Transverse colon (tissue), 4 donors: ENCODE measurements around the gene DPP10. TPM values are rescaled to one million over a fixed set of nuclear protein-coding genes. Genes with fewer than 3 reads are reported as not detected.

Experiments
- DNase-seq: peaks from one replicate; pipeline ENCODE4 v3.0.0-alpha.2; 2019
- H3K27ac ChIP-seq, 4 donors: fragments of 200-600 bp; sonication (generic); 2 replicates each; pipeline ENCODE4 v1.5.1; 2016 to 2018; ENCODE audit warnings: inconsistent platforms in 4 of 4
- H3K27me3 ChIP-seq: fragments of 200-600 bp; sonication (generic); 2 replicates; pipeline ENCODE4 v1.5.1; 2017; ENCODE audit warnings: inconsistent platforms
- H3K36me3 ChIP-seq, 4 donors: fragments of 200-600 bp; sonication (generic); 2 replicates each; pipeline ENCODE4 v1.5.1; 2017 to 2019; ENCODE audit warnings: inconsistent platforms in 4 of 4
- H3K4me1 ChIP-seq, 4 donors: fragments of 200-600 bp; sonication (generic); 2 replicates each; pipeline ENCODE4 v1.5.1; 2017 to 2020; ENCODE audit warnings: inconsistent platforms in 4 of 4
- H3K4me3 ChIP-seq, 4 donors: fragments of 200-600 bp; sonication (generic); 1 replicate in 1 of 4; 2 replicates in 3 of 4; pipeline versions ENCODE4 v1.5.1 to v1.6.1; 2017 to 2019; ENCODE audit warnings: inconsistent platforms in 4 of 4
- H3K9me3 ChIP-seq, 2 donors: fragments of 200-600 bp; sonication (generic); 2 replicates each; pipeline ENCODE4 v1.5.1; 2017 to 2019; ENCODE audit warnings: inconsistent platforms in 2 of 2
- EP300 ChIP-seq: sonication (generic); formaldehyde crosslinking; IDR thresholded peaks from one replicate; pipeline ENCODE4 v1.6.1; 2017; ENCODE audit warnings: antibody characterized with exemption, low read depth
- POLR2A ChIP-seq: fragments of 450-650 bp; IDR thresholded peaks from one replicate; pipeline ENCODE4 v1.6.1; 2016; ENCODE audit warnings: antibody characterized with exemption, mild to moderate bottlenecking, moderate library complexity
- POLR2AphosphoS5 ChIP-seq, 3 donors: sonication (generic); formaldehyde crosslinking; IDR thresholded peaks; one replicate each; pipeline ENCODE4 v1.6.1; 2016; ENCODE audit warnings: antibody characterized with exemption in 3 of 3
- WGBS, 2 donors: methylation state at CpG; one replicate each; pipeline ENCODE4 v1.1.5; 2018; ENCODE audit warnings: low coverage in 1 of 2; 5-methylcytosine and 5-hydroxymethylcytosine counted together
- in situ Hi-C, 4 donors: fragments of 200-750 bp; cut with MboI; loops; one replicate each; pipeline versions ENCODE4 v1.15.0 to v1.15.1; 2017; ENCODE audit warnings: low sequenced_read_pairs in 3 of 4, low pct_ligation_motif_present in 1 of 4, low pct_unique_long_range_greater_than_20kb in 1 of 4
- intact Hi-C: fragments of 100-400 bp; cut with DNase I; formaldehyde crosslinking; loops from one replicate; pipeline ENCODE4 v1.15.1; 2023; ENCODE audit warnings: low total_unique reads
- total RNA-seq, 4 donors: library from RNA; depleted of rRNA; stranded (reverse); fragments of >200 nt; gene quantifications; one replicate each; pipeline ENCODE4 v1.1.0, GENCODE V29; 2016
- TF ChIP-seq, protein P1 (sequence below), 5 experiments: fragments of 200-600 bp in 3 of 5; fragments of 450-650 bp in 2 of 5; sonication (generic) in 3 of 5; IDR thresholded peaks; 1 replicate in 2 of 5; 2 replicates in 3 of 5; pipeline ENCODE4 v1.5.1; 2016 to 2017; ENCODE audit warnings: antibody characterized with exemption in 5 of 5, inconsistent platforms in 3 of 5, mild to moderate bottlenecking in 2 of 5, moderate library complexity in 1 of 5

Gene DPP10
- total RNA-seq, 4 donors from 2014 or later: 3.4 to 8.4 (median 7.0) TPM

DNA sequence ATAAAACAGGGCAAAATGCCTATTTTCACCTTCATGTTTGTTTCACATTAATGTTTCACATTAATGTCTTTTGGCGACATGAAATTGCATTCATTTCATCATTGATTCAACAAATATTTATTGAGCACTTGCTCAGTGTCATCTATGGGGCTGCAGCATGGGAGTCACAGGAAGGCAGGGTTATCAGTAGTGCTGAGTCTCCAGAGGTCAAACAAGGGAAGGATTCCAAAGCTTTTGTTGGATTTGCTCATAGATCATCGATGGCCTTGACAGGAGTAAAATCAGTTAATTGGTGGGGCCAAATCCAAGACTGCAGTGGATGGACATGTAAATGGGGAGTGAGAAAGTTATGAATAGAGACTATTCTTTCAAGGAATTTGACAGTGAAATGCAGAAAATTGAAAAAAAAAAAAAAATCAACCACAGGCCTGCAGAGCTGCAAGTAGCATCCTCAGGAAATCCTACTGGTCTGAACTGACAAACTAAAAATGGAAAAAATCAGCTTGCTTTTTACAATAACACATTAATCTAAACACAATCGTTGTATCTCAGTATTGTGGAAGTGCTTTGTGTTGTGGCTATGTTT, 1290.8 kb downstream of the DPP10 start:
- Histone ChIP-seq H3K9me3 (no peaks in the 10 kb centered on the region), H3K27me3 (no peaks in the 10 kb centered on the region), H3K27ac (no peak overlapping the region), H3K4me1 (no peaks in the 10 kb centered on the region), H3K36me3 (no peaks in the 10 kb centered on the region), H3K4me3 (no peak overlapping the region)
- TF ChIP-seq EP300 (no peak), POLR2A (no peak), POLR2AphosphoS5 (IDR thresholded peaks at IDR 0.05) (no peak)
- TF ChIP-seq, protein P1, sequence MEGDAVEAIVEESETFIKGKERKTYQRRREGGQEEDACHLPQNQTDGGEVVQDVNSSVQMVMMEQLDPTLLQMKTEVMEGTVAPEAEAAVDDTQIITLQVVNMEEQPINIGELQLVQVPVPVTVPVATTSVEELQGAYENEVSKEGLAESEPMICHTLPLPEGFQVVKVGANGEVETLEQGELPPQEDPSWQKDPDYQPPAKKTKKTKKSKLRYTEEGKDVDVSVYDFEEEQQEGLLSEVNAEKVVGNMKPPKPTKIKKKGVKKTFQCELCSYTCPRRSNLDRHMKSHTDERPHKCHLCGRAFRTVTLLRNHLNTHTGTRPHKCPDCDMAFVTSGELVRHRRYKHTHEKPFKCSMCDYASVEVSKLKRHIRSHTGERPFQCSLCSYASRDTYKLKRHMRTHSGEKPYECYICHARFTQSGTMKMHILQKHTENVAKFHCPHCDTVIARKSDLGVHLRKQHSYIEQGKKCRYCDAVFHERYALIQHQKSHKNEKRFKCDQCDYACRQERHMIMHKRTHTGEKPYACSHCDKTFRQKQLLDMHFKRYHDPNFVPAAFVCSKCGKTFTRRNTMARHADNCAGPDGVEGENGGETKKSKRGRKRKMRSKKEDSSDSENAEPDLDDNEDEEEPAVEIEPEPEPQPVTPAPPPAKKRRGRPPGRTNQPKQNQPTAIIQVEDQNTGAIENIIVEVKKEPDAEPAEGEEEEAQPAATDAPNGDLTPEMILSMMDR (IDR thresholded peaks at IDR 0.05): no peak
- intact Hi-C loops: no loop called here
- in situ Hi-C loops: no loop called here
- DNase-seq: no peak
- 66% methylated on average over 3 of the region's 3 CpGs for WGBS, 2 donors

DNA sequence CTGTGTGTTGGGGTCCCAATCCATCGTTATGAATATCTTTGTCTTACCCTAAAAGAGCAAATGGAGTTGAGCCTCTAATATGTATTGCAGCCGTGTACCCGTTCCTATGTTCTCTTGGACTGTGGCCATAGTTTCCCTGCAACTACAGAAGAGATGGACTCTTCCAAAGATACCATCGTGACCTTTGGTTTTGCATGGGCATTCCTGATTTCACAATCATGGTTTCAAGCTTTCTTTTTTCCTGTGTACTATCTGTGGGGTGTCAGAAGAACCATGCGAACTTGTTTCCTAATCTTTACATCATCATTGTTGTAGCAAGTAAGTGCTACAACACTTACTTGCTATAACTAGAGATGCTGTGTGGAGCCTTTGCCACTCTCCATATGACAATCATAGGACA, 1295.7 kb downstream of the DPP10 start:
- no peak for TF ChIP-seq POLR2A
- TF ChIP-seq, protein P1 (IDR thresholded peaks at IDR 0.05): no peak
- no peak for TF ChIP-seq POLR2AphosphoS5 (IDR thresholded peaks at IDR 0.05)
- no peak for TF ChIP-seq EP300
- no peak overlapping the region for H3K4me3 ChIP-seq
- no peaks in the 10 kb centered on the region for H3K4me1 ChIP-seq
- intact Hi-C loops: no loop called here
- no peak overlapping the region for H3K27ac ChIP-seq
- WGBS, 2 donors: 85 to 89% methylated on average over 5 of the region's 5 CpGs
- H3K9me3 ChIP-seq: no peaks in the 10 kb centered on the region
- no peaks in the 10 kb centered on the region for H3K27me3 ChIP-seq
- DNase-seq: no peak
- H3K36me3 ChIP-seq: no peaks in the 10 kb centered on the region
- in situ Hi-C loops: no loop called here

DNA sequence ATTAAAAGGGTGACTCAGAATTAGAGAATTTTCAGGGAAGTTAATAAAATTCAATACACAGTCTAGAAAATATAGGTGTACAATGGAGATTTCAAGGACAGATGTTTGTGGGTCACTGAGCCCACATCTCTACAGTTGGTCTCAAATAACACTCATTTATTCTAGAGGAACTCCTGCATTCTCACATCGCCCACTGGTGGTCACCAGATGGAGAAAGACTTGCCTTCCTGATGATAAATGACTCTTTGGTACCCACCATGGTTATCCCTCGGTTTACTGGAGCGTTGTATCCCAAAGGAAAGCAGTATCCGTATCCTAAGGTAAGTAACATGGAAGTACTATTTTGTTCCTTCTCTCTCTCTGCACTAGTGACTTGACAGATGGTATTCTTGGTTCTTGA, 1297.1 kb downstream of the DPP10 start:
- in situ Hi-C loops: no loop called here
- H3K27me3 ChIP-seq: no peaks in the 10 kb centered on the region
- no peak for DNase-seq
- no peak overlapping the region for H3K4me3 ChIP-seq
- H3K9me3 ChIP-seq: no peaks in the 10 kb centered on the region
- TF ChIP-seq, protein P1 (IDR thresholded peaks at IDR 0.05): no peak
- no peak for TF ChIP-seq POLR2AphosphoS5 (IDR thresholded peaks at IDR 0.05)
- no peak for TF ChIP-seq POLR2A
- TF ChIP-seq EP300: no peak
- intact Hi-C loops: no loop called here
- WGBS, 2 donors: 69 to 82% methylated on average over 4 of the region's 4 CpGs
- no peaks in the 10 kb centered on the region for H3K36me3 ChIP-seq
- H3K4me1 ChIP-seq: no peaks in the 10 kb centered on the region
- no peak overlapping the region for H3K27ac ChIP-seq

DNA sequence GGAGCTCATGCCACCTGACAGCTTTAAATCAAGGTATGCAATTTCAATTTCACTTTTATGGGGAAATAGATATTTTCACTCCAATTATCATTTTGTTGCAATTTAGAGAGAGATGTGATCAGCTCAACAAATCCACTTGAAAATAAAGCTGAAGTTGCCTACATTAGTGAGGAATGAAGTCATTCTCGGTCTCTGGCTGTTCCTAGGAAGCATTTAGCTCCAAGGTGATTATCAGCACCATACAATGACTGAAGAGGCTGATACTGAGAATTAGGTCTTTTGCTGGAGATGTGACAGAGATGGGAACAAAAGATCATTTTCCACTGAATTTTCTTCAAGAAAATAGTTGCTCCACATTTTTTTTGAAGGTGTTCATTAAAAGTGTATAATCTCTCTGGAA, 1303.7 kb downstream of the DPP10 start:
- TF ChIP-seq POLR2A (no peak), POLR2AphosphoS5 (IDR thresholded peaks at IDR 0.05) (no peak), EP300 (no peak)
- TF ChIP-seq, protein P1 (IDR thresholded peaks at IDR 0.05): no peak
- no peaks in the 10 kb centered on the region for H3K27me3 ChIP-seq
- in situ Hi-C loops: no loop called here
- no peak overlapping the region for H3K4me3 ChIP-seq
- H3K4me1 ChIP-seq: no peaks in the 10 kb centered on the region
- H3K36me3 ChIP-seq: no peaks in the 10 kb centered on the region
- WGBS, 2 donors: 72 to 78% methylated on average over 1 of the region's 1 CpG
- H3K9me3 ChIP-seq: no peaks in the 10 kb centered on the region
- intact Hi-C loops: no loop called here
- DNase-seq: no peak
- no peak overlapping the region for H3K27ac ChIP-seq
